Tibial nerve (tissue), 4 donors: ENCODE data around the gene CSNK1E. TPM values are rescaled to one million over a fixed set of nuclear protein-coding genes. Genes with fewer than 3 reads are reported as not detected.

Source experiments
- DNase-seq, 2 donors: peaks; one replicate each; pipeline ENCODE4 v3.0.0-alpha.2; 2019; ENCODE audit warnings: low spot score in 2 of 2
- H3K27ac ChIP-seq, 4 donors: fragments of 200-600 bp; sonication (generic) in 3 of 4; one replicate each; pipeline ENCODE4 v1.5.1; 2017 to 2019; ENCODE audit warnings: mild to moderate bottlenecking in 1 of 4
- H3K27me3 ChIP-seq, 2 donors: fragments of 200-600 bp; sonication (generic) in 1 of 2; one replicate each; pipeline versions ENCODE4 v1.5.1 to v1.6.0; 2017 to 2019
- H3K36me3 ChIP-seq, 3 donors: fragments of 200-600 bp; sonication (generic); one replicate each; pipeline ENCODE4 v1.5.1; 2018 to 2019
- H3K4me1 ChIP-seq, 4 donors: fragments of 200-600 bp; sonication (generic) in 3 of 4; one replicate each; pipeline ENCODE4 v1.5.1; 2017 to 2019
- H3K4me3 ChIP-seq, 4 donors: fragments of 200-600 bp; sonication (generic) in 3 of 4; one replicate each; pipeline ENCODE4 v1.5.1; 2017 to 2019; ENCODE audit warnings: mild to moderate bottlenecking in 1 of 4, moderate library complexity in 1 of 4
- H3K9me3 ChIP-seq, 4 donors: fragments of 200-600 bp; sonication (generic) in 3 of 4; one replicate each; pipeline ENCODE4 v1.5.1; 2017 to 2019
- EP300 ChIP-seq, 2 donors: sonication (generic); formaldehyde crosslinking; IDR thresholded peaks; one replicate each; pipeline ENCODE4 v1.6.1; 2017; ENCODE audit warnings: antibody characterized with exemption in 2 of 2, mild to moderate bottlenecking in 1 of 2
- POLR2A ChIP-seq, 2 donors: fragments of 450-650 bp; IDR thresholded peaks; one replicate each; pipeline ENCODE4 v1.6.1; 2017; ENCODE audit warnings: antibody characterized with exemption in 2 of 2, mild to moderate bottlenecking in 2 of 2, moderate library complexity in 2 of 2
- WGBS, 2 donors: methylation state at CpG; one replicate each; pipeline ENCODE4 v1.1.5; 2018; 5-methylcytosine and 5-hydroxymethylcytosine counted together
- small RNA-seq: library from RNA; depleted of rRNA; stranded (forward); fragments of <200 nt; gene quantifications from one replicate; pipeline ENCODE3, GENCODE V24; 2016
- total RNA-seq, 4 donors: library from RNA; depleted of rRNA; stranded (reverse); fragments of >200 nt; gene quantifications; one replicate each; pipeline ENCODE4 v1.1.0, GENCODE V29; 2016

Gene CSNK1E
- total RNA-seq, 4 donors from 2014 or later = 122 to 235 (median 164) TPM

DNA sequence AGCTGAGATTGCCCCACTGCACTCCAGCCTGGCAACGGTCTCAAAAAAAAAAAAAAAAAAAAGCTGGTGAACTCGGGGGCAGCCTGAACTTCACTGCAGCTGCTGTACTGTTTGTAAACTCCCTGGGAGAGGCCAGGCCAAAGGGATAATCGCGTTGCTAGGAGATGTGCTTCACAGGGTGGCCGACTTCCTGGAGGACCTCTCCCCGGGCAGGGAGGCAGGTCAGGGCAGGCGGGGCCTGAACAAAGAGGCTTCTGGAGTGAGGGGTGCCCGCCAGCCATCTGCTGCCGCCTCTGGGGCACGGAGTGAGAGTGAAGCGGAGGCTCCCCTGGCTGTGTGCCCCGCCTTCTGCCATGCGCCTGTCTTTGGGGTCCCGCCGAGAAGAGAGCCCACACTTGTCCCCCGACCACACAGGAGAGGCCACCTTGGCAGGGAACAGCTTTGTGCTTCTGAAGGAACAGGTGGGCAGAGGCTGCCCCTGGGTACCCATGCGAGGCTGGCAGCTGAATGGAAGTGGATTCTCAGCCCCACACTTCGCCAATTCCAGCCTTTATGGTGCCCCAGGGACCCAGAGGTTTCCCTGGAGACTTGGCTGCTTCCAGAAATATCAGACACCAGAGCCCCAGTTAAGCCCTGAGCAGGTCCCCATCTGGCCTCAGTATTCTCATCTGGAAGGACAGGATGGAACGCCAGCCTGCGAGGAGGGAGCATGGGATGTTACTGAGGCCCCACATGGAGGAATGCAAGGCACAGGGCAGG, 74.0 kb downstream of the CSNK1E start:
- no peaks in the 10 kb centered on the region for H3K27me3 ChIP-seq
- peak overlapping the region in 3 of 4 donors; percentile 75 to 81 (median 76) for H3K27ac ChIP-seq
- peaks cover 0 to 38% (median 0%) of the 10 kb centered on the region in 3 donors for H3K36me3 ChIP-seq
- H3K4me3 ChIP-seq = no peak overlapping the region
- TF ChIP-seq POLR2A (IDR thresholded peaks at IDR 0.05) (no peak), EP300 (IDR thresholded peaks at IDR 0.05) (peak in 1 of 2 donors; percentile 38)
- H3K9me3 ChIP-seq = no peaks in the 10 kb centered on the region
- 35 to 42% methylated on average over 19 to 20 of the region's 20 CpGs for WGBS, 2 donors
- peaks cover 6 to 86% (median 41%) of the 10 kb centered on the region in 4 donors for H3K4me1 ChIP-seq
- no peak for DNase-seq

DNA sequence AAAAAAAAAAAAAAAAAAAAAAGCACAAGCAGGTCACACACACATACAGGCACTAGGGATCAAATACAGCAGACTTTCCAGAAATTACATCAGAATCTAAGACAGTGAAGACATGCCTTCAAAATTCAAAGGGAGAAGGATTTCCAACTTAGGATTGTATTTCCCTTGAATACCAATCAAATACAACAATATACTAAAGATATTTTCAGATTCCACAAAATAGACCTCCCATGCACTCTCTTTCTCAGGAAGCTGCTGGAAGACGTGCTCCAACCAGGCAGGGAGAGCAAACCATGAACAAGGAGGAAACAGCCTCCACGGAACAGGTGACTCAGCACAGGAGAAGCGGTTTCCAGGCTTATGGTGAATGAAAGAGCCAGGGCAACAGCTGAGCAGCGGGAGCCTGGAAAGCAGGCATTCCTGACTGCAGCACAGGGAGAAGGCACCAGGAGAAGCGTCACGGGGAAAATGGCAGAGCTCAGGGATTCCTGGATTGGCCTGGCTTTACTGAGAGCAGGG, 76.4 kb downstream of the CSNK1E start:
- 49 to 65% methylated on average over 6 of the region's 6 CpGs for WGBS, 2 donors
- no peak for DNase-seq

More for the DNA sequence above, 76.4 kb downstream of the CSNK1E start:
- Histone ChIP-seq H3K27me3 (no peaks in the 10 kb centered on the region), H3K9me3 (no peaks in the 10 kb centered on the region), H3K36me3 (peaks cover 0 to 32% (median 0%) of the 10 kb centered on the region in 3 donors), H3K4me1 (peaks cover 6 to 86% (median 34%) of the 10 kb centered on the region in 4 donors), H3K27ac (peak overlapping the region in 2 of 4 donors; percentile 84 to 87), H3K4me3 (no peak overlapping the region)
- TF ChIP-seq EP300 (IDR thresholded peaks at IDR 0.05) (peak in 1 of 2 donors; percentile 26), POLR2A (IDR thresholded peaks at IDR 0.05) (no peak)

Small RNA genes within 50 kb of the gene (small RNA-seq; reads per million reads assigned to genes)
- not detected for gene RF00017

Other genes starting within 250 kb of the CSNK1E start
- 1 to 10 TPM in 3 of 4 donors, under 1 TPM in 1; 0.98 to 1.8 (median 1.4) TPM for gene SLC16A8, start 233.2 kb downstream of the CSNK1E start, total RNA-seq
- gene BAIAP2L2, start 206.7 kb downstream of the CSNK1E start, total RNA-seq = 1 to 10 TPM in 3 of 4 donors, not detected in 1; 1.3 to 2.7 (median 2.1) TPM
- 10 to 100 TPM; 48.5 to 60.3 (median 55.1) TPM for gene PLA2G6, start 135.6 kb downstream of the CSNK1E start, total RNA-seq
- 100 to 1,000 TPM in 2 of 4 donors, 10 to 100 TPM in 2; 68.1 to 110 (median 96.8) TPM for gene MAFF, start 115.4 kb downstream of the CSNK1E start, total RNA-seq
- 100 to 1,000 TPM in 1 of 4 donors, 10 to 100 TPM in 3; 61.1 to 138 (median 72.0) TPM for gene TMEM184B, start 44.4 kb downstream of the CSNK1E start, total RNA-seq
- 1 to 10 TPM in 3 of 4 donors, under 1 TPM in 1; 0.63 to 1.6 (median 1.1) TPM for gene KCNJ4, start 137.8 kb upstream of the CSNK1E start, total RNA-seq
- 10 to 100 TPM in 3 of 4 donors, 1 to 10 TPM in 1; 6.1 to 18.0 (median 10.6) TPM for gene KDELR3, start 150.7 kb upstream of the CSNK1E start, total RNA-seq
- 100 to 1,000 TPM; 734 to 934 (median 864) TPM for gene DDX17, start 188.9 kb upstream of the CSNK1E start, total RNA-seq